A673 (cell line): ENCODE results near the gene TRIM71. TPM values are rescaled to one million over a fixed set of nuclear protein-coding genes. Genes with fewer than 3 reads are reported as not detected.

Source experiments
- BruUV-seq: library from RNA; stranded (reverse); fragments of 400-500 nt; replicated peaks from 2 replicates; lab custom pipeline; 2021; lab: Mats Ljungman, UMichigan
- CTCF ChIA-PET: fragments of 300-600 bp; sonication (Branson Sonifier 250); formaldehyde crosslinking; loops from one replicate; lab custom pipeline; 2022; ENCODE audit warnings: antibody characterized with exemption; lab: Charles Lee
- POLR2A ChIA-PET: fragments of 300-600 bp; sonication (Branson Sonifier 250); formaldehyde crosslinking; loops from one replicate; lab custom pipeline; 2022; ENCODE audit warnings: antibody characterized with exemption; ENCODE audit not compliant: low non-redundant PET; lab: Charles Lee
- DNase-seq: peaks from one replicate; pipeline ENCODE4 v3.0.0-alpha.2; 2015; ENCODE audit warnings: low spot score
- H3K27ac ChIP-seq: fragments of 200-600 bp; sonication (generic); 2 replicates; pipeline ENCODE4 v1.5.1; 2016; ENCODE audit warnings: mixed run types, low read depth, mild to moderate bottlenecking, mixed read lengths, antibody characterized with exemption, low read length; ENCODE audit not compliant: poor library complexity, severe bottlenecking
- H3K27me3 ChIP-seq: fragments of 200-600 bp; sonication (generic); replicated peaks from 2 replicates; pipeline ENCODE4 v1.6.1; 2017; ENCODE audit warnings: mixed run types, low read depth, mild to moderate bottlenecking, mixed read lengths, antibody characterized with exemption, low read length; ENCODE audit not compliant: insufficient read depth, poor library complexity
- H3K36me3 ChIP-seq: fragments of 200-600 bp; sonication (generic); 2 replicates; pipeline ENCODE4 v1.6.1; 2016; ENCODE audit warnings: mixed run types, mild to moderate bottlenecking, mixed read lengths, antibody characterized with exemption, low read length; ENCODE audit not compliant: insufficient read depth, poor library complexity, severe bottlenecking
- H3K4me1 ChIP-seq: fragments of 200-600 bp; sonication (generic); 2 replicates; pipeline ENCODE4 v1.6.1; 2017; ENCODE audit warnings: mixed run types, mild to moderate bottlenecking, mixed read lengths, antibody characterized with exemption, low read length; ENCODE audit not compliant: insufficient read depth, poor library complexity, severe bottlenecking
- H3K4me3 ChIP-seq: fragments of 200-600 bp; sonication (generic); 2 replicates; pipeline ENCODE4 v1.5.1; 2016; ENCODE audit warnings: low read depth, mixed run types, mild to moderate bottlenecking, mixed read lengths, low read length; ENCODE audit not compliant: poor library complexity, severe bottlenecking
- H3K9me3 ChIP-seq: fragments of 200-600 bp; sonication (generic); 2 replicates; pipeline ENCODE4 v1.6.1; 2016; ENCODE audit warnings: mixed run types, low read depth, mild to moderate bottlenecking, mixed read lengths, antibody characterized with exemption, low read length; ENCODE audit not compliant: poor library complexity, severe bottlenecking
- CTCF ChIP-seq: fragments of 300-800, 200-600 bp; sonication (generic); conservative IDR thresholded peaks from 2 replicates; pipeline ENCODE4 v1.5.1; 2017; ENCODE audit warnings: low read depth, mild to moderate bottlenecking, antibody characterized with exemption, low read length, moderate library complexity, mixed read lengths
- EZH2 ChIP-seq: fragments of 200-600 bp; sonication (generic); IDR thresholded peaks from 2 replicates; pipeline ENCODE4 v1.6.1; 2017; ENCODE audit warnings: borderline replicate concordance, low read depth, mild to moderate bottlenecking, mixed read lengths, antibody characterized with exemption, low read length; ENCODE audit not compliant: poor library complexity, severe bottlenecking
- intact Hi-C: fragments of 100-400 bp; cut with micrococcal nuclease; formaldehyde crosslinking; loops from one replicate; pipeline ENCODE4 v1.10.0; 2022; ENCODE audit not compliant: unreplicated experiment
- total RNA-seq: library from RNA; stranded (reverse); gene quantifications from 2 replicates; pipeline ENCODE4 v1.2.3, GENCODE V29; 2021

TRIM71 gene
- total RNA-seq, 1 experiment from 2014 or later = 0.30 TPM

DNA sequence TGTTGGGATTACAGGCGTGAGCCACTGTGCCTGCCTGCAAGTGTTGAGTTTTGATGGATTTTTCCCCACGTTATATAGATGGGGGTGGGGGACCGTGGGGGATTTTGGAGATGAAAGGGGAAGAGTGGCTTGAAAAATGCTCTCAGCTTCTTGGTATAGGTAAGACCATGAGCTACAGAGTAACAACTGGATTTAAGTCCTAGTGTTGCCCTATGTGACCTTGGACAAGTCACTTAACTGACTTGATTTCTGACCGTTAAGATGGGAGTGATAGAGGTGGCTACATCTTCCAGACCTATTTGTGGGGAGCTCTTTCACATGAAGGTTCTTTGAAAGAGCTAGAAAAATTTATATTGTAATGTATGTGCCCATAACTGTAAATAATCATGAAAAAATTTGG, 13.3 kb downstream of the TRIM71 start:
- ChIA-PET POLR2A (no interaction called here), CTCF (no interaction called here)
- no peak overlapping the region for H3K4me3 ChIP-seq
- intact Hi-C loops = no loop called here
- TF ChIP-seq CTCF = no peak
- TF ChIP-seq EZH2 = no peak
- no peaks in the 10 kb centered on the region for H3K9me3 ChIP-seq
- BruUV-seq = no TSS peak
- no peak overlapping the region for H3K27ac ChIP-seq
- H3K36me3 ChIP-seq = no peaks in the 10 kb centered on the region
- no peak for DNase-seq
- H3K4me1 ChIP-seq = no peaks in the 10 kb centered on the region
- H3K27me3 ChIP-seq = no peaks in the 10 kb centered on the region

DNA sequence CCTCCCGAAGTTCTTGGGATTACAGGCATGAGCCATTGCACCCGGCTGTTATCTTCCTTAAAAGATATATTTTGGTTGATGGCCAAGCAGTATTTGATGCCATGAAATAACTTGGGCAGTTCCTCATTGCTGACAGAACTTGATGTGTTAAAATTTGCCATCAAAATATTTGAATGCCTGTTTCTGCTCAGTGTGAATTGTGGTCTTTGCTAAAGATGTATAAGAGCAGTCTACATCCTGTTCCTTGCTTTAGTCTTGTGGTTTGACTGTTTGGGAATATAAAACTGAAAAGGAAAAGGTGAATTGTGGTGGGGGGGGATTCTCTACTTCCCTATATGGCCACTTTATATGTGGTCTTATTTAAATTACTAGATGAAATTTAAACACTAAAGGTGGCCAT, 14.0 kb downstream of the TRIM71 start:
- ChIA-PET CTCF (no interaction called here), POLR2A (no interaction called here)
- no peak overlapping the region for H3K27ac ChIP-seq

GRCh38 chr3:32832193-32832592, 14.4 kb downstream of the TRIM71 start:
- Histone ChIP-seq H3K9me3 (no peaks in the 10 kb centered on the region), H3K36me3 (no peaks in the 10 kb centered on the region), H3K27me3 (no peaks in the 10 kb centered on the region), H3K4me1 (no peaks in the 10 kb centered on the region), H3K27ac (no peak overlapping the region), H3K4me3 (no peak overlapping the region)
- intact Hi-C loops = no loop called here
- ChIA-PET POLR2A (no interaction called here), CTCF (no interaction called here)
- no peak for DNase-seq
- no peak for TF ChIP-seq CTCF
- no peak for TF ChIP-seq EZH2
- BruUV-seq = no TSS peak

More for the DNA sequence above, 14.0 kb downstream of the TRIM71 start:
- no peak for DNase-seq
- Histone ChIP-seq H3K9me3 (no peaks in the 10 kb centered on the region), H3K36me3 (no peaks in the 10 kb centered on the region), H3K27me3 (no peaks in the 10 kb centered on the region), H3K4me1 (no peaks in the 10 kb centered on the region), H3K4me3 (no peak overlapping the region)
- TF ChIP-seq EZH2 = no peak
- no peak for TF ChIP-seq CTCF
- intact Hi-C loops = no loop called here
- no TSS peak for BruUV-seq
